ENCODE measurements around the gene ZNF627. TPM values are rescaled to one million over a fixed set of nuclear protein-coding genes. Genes with fewer than 3 reads are reported as not detected.

The ZNF627 gene
- total RNA-seq, 2 experiments from 2014 or later, result 6.4 to 6.7 TPM

DNA sequence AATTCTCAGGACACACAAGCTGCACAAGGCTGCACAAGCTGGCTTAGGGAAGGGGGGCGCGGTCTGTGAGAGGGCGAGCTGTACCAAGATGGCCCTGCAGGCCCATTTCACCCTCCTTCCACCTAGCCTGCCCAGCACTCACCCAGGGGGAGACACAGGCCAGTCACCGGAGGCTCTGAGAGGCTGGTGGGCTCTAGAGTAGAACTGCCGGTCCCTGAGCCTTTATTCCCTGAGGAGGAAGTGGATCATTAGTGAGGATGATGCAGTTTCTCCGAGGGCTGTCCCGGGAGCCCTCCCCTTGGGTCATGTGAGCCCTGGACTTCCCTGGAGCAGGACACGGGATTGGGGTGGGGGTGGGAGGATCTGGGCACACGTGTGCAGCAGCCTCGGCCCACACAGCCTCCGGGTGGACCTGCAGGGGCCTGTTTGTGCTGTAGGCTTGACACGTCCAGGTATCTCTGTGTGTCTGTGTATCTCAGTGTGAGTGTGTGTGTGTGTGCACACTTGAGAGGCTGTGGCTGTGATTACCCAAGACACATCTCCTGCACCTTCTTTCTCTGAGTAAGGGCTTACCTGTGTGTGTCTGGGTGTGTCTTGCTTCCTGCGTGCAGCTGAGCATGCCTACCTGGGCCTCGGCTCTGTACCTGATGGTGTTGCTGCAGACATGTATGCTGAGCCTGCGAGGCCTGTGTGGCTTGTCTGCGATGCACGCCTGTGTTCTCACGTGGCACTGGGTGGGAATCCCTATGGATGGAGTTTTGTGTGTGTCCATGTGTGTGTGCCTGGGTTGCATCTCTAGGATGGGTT is 19.6 kb upstream of the ZNF627 start, which contains the start of gene ACP5:
ACP5 (minus strand) TSS at position 195 of the 807 bp plus-strand sequence. CDS start 328 bp downstream, outside the sequence.
- H3K27me3 Mint-ChIP-seq, result no peaks in the 10 kb centered on the region
- no peaks in the 10 kb centered on the region for H3K9me3 Mint-ChIP-seq (ENCODE audit: low read depth)
- POLR2A ChIA-PET, result no interaction called here
- ATAC-seq (no peak), DNase-seq (no peak)
- CTCF ChIA-PET, result interaction anchor here (2.1 kb wide), 1 partner anchor 95 kb away, joined by 7 read pairs; no protein-coding TSS in a partner anchor
- H3K4me3 Mint-ChIP-seq, result peak within 1 kb of the TSS; percentile 55
- H3K27ac Mint-ChIP-seq, result peak within 1 kb of the TSS; percentile 51
- H3K36me3 Mint-ChIP-seq (ENCODE audit: low read depth), result no peaks in the 10 kb centered on the region
- intact Hi-C loops (cut with DNase I, micrococcal nuclease), result no loop called here
- peaks cover 28% of the 10 kb centered on the region for H3K4me1 Mint-ChIP-seq

DNA sequence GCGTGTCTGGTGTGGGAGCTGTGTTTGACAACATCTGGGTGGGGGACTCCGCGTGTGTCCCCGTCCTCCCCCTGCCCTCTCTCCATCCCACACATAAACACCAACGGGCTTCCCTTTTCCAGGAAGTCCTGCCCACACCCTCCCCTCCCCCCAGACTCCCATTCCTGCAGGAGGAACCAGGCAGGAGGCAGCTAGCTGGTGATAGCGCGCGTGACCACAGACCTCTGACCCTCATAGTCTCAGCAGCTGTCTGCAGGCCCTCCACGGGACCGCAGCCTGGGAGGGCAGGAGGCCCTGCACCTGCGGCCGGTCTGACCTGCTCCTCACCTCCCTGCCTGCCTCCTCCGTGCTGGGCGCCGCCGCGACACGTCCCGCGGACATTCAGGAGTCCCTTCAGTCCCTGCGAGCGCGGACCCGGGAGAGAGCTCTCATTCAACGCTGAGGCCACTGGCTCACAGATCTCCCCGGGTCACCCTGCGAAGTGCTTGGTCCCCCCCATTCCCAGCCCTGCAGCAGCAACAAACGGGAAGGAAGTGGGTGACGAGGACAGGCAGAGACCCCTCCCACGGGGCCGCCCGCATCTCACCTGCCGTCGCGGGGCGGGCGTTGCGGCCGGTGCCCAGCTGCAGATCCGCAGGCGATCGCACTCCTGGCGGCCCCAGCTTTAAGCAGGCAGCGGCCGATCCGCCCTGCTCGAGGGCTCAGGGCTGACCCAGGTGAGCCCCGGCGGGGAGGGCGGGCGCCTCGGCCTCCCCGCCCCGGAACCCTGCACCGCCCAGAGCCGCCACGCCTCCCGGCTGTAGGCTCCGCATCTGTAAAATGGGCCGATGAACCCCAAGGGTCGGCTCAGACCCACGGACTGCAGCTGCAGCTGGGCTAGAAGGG is 18.8 kb upstream of the ZNF627 start:
- ATAC-seq (peak; percentile 48), DNase-seq (peak; percentile 60)
- Mint-ChIP-seq H3K27me3 (no peaks in the 10 kb centered on the region), H3K9me3 (ENCODE audit: low read depth) (no peaks in the 10 kb centered on the region), H3K36me3 (ENCODE audit: low read depth) (no peaks in the 10 kb centered on the region), H3K4me1 (peaks cover 28% of the 10 kb centered on the region), H3K27ac (peak overlapping the region; percentile 51), H3K4me3 (peak overlapping the region; percentile 55)
- CTCF ChIA-PET, result interaction anchor here (0.7 to 2.1 kb wide), 2 partner anchors 93 to 96 kb away, joined by 3 to 7 read pairs; no protein-coding TSS in a partner anchor
- POLR2A ChIA-PET, result interaction anchor here (0.6 kb wide), 1 partner anchor 705 kb away, joined by 5 read pairs; no protein-coding TSS in a partner anchor
- intact Hi-C loops (cut with DNase I, micrococcal nuclease), result no loop called here

DNA sequence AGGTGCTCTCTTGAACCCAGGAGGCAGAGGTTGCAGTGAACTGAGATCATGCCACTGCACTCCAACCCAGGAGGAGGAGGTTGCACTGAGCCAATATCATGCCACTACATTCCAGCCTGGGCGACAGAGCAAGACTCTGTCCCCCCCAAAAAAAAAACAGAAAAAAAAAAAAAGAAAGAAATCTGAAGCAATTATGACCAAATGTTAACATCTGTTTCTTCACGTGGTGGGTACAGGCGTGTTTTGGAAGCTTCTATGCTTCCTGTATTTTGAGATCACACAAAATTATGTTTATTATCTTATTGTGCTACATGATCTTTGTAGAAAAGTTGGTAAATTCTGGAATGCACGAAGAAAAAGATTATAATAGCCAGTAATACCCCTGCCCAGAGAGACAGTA is 17.2 kb upstream of the ZNF627 start:
- intact Hi-C loops (cut with DNase I, micrococcal nuclease), result no loop called here
- H3K4me3 Mint-ChIP-seq, result peak overlapping the region; percentile 55
- ATAC-seq (no peak), DNase-seq (no peak)
- CTCF ChIA-PET, result interaction anchor here (0.6 to 2.1 kb wide), 3 partner anchors 17 to 137 kb away, joined by 3 to 7 read pairs (median 3); no protein-coding TSS in a partner anchor
- H3K27me3 Mint-ChIP-seq, result no peaks in the 10 kb centered on the region
- no peak overlapping the region for H3K27ac Mint-ChIP-seq
- H3K4me1 Mint-ChIP-seq, result peaks cover 25% of the 10 kb centered on the region
- H3K9me3 Mint-ChIP-seq (ENCODE audit: low read depth), result no peaks in the 10 kb centered on the region
- POLR2A ChIA-PET, result interaction anchor here (0.7 to 1.4 kb wide), 2 partner anchors 16 to 237 kb away, joined by 6 read pairs; no protein-coding TSS in a partner anchor
- no peaks in the 10 kb centered on the region for H3K36me3 Mint-ChIP-seq (ENCODE audit: low read depth)

DNA sequence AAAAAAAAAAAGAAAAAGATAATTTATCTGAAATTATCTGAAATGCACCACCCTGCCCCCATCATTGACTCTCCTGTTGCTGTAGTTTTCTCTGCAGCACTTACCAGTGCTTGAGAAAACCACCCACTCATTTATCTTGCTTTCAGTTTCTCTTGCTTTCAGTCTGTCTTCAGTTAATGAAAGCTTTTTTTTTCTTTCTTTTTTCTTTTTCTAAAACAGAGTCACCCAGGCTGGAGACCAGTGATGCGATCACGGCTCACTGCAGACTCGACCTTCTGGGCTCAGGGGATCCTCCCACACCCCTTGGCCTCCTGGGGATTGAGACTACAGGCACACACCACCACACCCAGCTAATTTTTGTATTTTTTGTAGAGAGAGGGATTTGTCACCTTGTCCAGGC is 15.5 kb upstream of the ZNF627 start:
- Mint-ChIP-seq H3K36me3 (ENCODE audit: low read depth) (no peaks in the 10 kb centered on the region), H3K9me3 (ENCODE audit: low read depth) (no peaks in the 10 kb centered on the region), H3K27me3 (no peaks in the 10 kb centered on the region), H3K4me1 (peaks cover 25% of the 10 kb centered on the region), H3K4me3 (peak overlapping the region; percentile 61), H3K27ac (peak overlapping the region; percentile 97)
- intact Hi-C loops (cut with DNase I, micrococcal nuclease), result loop anchor here (1.0 kb wide), 3 partner anchors 21 to 45 kb away; partner anchors contain the start of gene ELOF1 (in 1 of the 2)
- POLR2A ChIA-PET, result interaction anchor here (0.9 to 1.4 kb wide), 2 partner anchors 14 to 23 kb away, joined by 6 read pairs; partner anchors contain the start of gene ELOF1
- ATAC-seq (peak; percentile 85), DNase-seq (peak; percentile 74)
- CTCF ChIA-PET, result interaction anchor here (0.6 to 3.8 kb wide), 7 partner anchors 21 to 187 kb away, joined by 3 to 12 read pairs (median 4); partner anchors contain the start of genes ELOF1 and ODAD3

DNA sequence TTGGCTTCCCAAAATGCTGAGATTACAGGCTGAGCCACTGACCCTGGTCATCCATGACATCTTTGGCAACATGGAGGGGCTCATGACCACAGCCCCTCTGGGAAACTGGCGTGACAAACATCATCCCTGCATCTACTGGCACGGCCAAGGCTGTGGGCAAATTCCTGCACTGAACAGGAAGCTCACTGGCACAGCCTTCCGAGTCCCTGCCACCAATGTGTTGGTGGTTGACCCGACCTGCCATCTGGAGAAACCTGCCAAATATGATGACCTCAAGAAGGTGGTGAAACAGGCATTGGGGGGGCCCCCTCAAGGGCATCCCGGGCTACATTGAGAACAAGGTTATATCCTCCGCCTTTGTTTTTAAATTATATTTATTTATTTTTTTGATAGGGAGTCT is 11.0 kb upstream of the ZNF627 start:
- Mint-ChIP-seq H3K4me3 (no peak overlapping the region), H3K9me3 (ENCODE audit: low read depth) (no peaks in the 10 kb centered on the region), H3K4me1 (peaks cover 11% of the 10 kb centered on the region), H3K36me3 (ENCODE audit: low read depth) (no peaks in the 10 kb centered on the region), H3K27ac (no peak overlapping the region), H3K27me3 (no peaks in the 10 kb centered on the region)
- POLR2A ChIA-PET, result no interaction called here
- ATAC-seq, result no peak
- CTCF ChIA-PET, result interaction anchor here (1.0 kb wide), 1 partner anchor 69 kb away, joined by 3 read pairs; no protein-coding TSS in a partner anchor
- no peak for DNase-seq
- intact Hi-C loops (cut with DNase I, micrococcal nuclease), result loop anchor here (2.0 to 5.0 kb wide), 3 partner anchors 54 to 82 kb away; partner anchors contain the start of genes ECSIT (in 1 of the 2) and ZNF653 (in 1 of the 2)

DNA sequence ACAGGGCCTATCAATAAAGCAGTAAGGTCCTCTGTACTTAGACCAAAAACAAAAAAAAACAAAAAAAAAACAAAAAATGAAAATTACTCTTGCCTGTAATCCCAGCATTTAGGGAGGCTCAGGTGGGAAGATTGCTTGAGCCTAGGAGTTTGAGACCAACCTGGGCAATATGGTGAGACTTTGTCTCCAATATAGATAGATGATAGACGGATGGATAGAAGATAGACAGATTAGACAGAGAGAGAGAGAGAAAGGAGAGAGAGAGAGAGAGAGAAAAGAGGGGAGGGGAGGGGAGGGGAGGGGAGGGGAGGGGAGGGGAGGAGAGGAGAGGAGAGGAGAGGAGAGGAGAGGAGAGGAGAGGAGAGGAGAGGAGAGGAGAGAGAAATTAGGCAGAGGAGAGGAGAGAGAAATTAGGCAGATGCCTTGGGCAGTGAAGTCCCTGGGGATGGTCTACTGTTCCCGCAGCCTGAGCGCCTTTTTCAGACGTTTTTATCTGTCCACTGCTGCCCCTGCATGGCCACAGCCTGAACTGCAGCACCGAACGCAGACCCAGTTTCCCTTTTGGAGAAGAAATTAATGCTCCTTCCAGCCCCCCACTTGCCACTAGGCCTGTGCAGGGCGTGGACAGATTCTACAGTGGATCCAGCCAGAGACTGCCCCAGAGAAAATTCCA is 9.8 kb upstream of the ZNF627 start:
- POLR2A ChIA-PET, result no interaction called here
- CTCF ChIA-PET, result interaction anchor here (0.8 to 1.8 kb wide), 3 partner anchors 27 to 90 kb away, joined by 4 to 9 read pairs (median 4); partner anchors contain the start of gene ELOF1

DNA sequence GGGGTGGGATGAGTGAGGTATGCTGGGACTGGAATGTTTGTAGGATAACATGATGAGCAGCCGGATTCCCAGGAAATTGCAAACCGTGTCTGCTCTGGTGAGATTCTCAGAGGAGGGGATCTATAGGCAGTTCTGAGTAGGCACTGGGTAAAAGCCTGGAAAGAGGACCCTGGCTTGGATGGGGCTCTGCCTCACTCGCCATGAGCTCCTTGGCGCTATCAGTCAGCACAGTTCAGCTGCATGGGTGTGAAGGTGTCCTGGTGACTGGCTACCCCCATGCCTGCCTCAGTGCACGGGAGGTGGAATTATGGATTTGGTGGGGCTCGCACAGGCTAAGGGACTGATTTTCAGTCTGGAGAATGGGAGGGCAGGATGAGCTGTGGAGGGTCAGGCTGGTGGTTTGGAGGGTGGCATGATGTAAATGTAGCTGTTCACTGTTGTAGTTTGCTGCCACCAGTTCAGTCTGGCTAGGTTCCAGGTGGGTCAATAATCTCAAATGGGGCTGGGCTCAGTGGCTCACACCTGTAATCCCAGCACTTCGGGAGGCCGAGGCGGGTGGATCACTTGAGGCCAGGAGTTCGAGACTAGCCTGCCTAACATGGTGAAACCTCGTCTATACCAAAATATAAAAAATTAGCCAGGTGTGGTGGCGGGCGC is 9.2 kb upstream of the ZNF627 start:
- Mint-ChIP-seq H3K4me3 (no peak overlapping the region), H3K9me3 (ENCODE audit: low read depth) (no peaks in the 10 kb centered on the region), H3K4me1 (peaks cover 3% of the 10 kb centered on the region), H3K36me3 (ENCODE audit: low read depth) (no peaks in the 10 kb centered on the region), H3K27me3 (no peaks in the 10 kb centered on the region), H3K27ac (no peak overlapping the region)
- no peak for DNase-seq
- CTCF ChIA-PET, result interaction anchor here (0.6 to 1.8 kb wide), 4 partner anchors 28 to 322 kb away, joined by 4 to 9 read pairs (median 5); partner anchors contain the start of gene ELOF1
- intact Hi-C loops (cut with DNase I, micrococcal nuclease), result loop anchor here (1.0 to 5.0 kb wide), 7 partner anchors 28 to 295 kb away; partner anchors contain the start of genes ECSIT (in 1 of the 2) and ZNF653 (in 1 of the 2)
- POLR2A ChIA-PET, result no interaction called here
- peak; percentile 23 for ATAC-seq

More for the DNA sequence above, 9.8 kb upstream of the ZNF627 start:
- no peak overlapping the region for H3K4me3 Mint-ChIP-seq
- H3K9me3 Mint-ChIP-seq (ENCODE audit: low read depth), result no peaks in the 10 kb centered on the region
- peaks cover 3% of the 10 kb centered on the region for H3K4me1 Mint-ChIP-seq
- DNase-seq, result peak; percentile 89
- ATAC-seq, result peak; percentile 96
- intact Hi-C loops (cut with DNase I, micrococcal nuclease), result loop anchor here (1.0 to 5.0 kb wide), 7 partner anchors 27 to 294 kb away; partner anchors contain the start of genes ECSIT (in 1 of the 2) and ZNF653 (in 1 of the 2)
- no peaks in the 10 kb centered on the region for H3K36me3 Mint-ChIP-seq (ENCODE audit: low read depth)
- no peaks in the 10 kb centered on the region for H3K27me3 Mint-ChIP-seq
- no peak overlapping the region for H3K27ac Mint-ChIP-seq

DNA sequence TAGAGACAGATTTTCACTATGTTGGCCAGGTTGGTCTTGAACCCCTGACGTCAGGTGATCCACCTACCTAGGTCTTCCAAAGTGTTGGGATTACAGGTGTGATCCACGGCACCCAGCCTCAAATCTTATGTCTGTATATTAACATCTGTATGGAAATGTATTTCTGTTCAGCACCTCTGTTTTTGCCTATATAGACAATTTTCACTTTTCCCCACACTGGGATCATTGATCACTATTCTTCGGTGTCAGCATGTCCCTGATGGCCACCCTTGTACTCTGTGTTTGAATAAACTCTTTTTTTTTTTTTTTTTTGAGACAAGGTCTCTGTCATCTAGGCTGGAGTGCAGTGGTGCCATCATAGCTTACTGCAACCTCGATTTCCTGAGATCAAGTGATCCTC is 3.2 kb upstream of the ZNF627 start:
- H3K4me3 Mint-ChIP-seq, result no peak overlapping the region
- ChIA-PET POLR2A (no interaction called here), CTCF (interaction anchor here (1.6 kb wide), 1 partner anchor 9 kb away, joined by 5 read pairs; no protein-coding TSS in a partner anchor)
- H3K36me3 Mint-ChIP-seq (ENCODE audit: low read depth), result peaks cover 5% of the 10 kb centered on the region
- no peak overlapping the region for H3K27ac Mint-ChIP-seq
- H3K27me3 Mint-ChIP-seq, result no peaks in the 10 kb centered on the region
- no peak for ATAC-seq
- intact Hi-C loops (cut with DNase I, micrococcal nuclease), result loop anchor here in 1 of 2 experiments (10.0 kb wide), 1 partner anchor 629 kb away; the partner anchor contains the start of gene SMARCA4
- no peak for DNase-seq
- H3K4me1 Mint-ChIP-seq, result peaks cover 12% of the 10 kb centered on the region
- no peaks in the 10 kb centered on the region for H3K9me3 Mint-ChIP-seq (ENCODE audit: low read depth)

DNA sequence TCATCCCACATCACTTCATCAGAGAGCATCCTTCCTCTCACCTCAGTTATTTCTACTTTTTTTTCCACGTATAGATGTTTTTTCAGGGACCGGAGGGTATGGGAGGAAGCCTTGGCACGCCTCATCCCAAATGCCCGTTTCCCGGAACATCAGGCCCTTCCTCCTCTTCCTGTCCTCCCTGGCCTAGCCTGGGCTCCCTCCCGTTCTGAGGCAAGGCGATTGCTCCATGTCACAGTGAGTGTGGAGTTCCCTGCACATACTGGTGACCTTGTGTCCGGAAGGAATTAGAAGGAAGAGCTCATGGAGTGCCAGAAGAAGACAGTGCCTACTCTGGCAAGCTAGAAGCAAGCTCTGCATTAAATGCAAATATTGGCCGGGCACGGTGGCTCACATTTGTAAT is 1.1 kb upstream of the ZNF627 start:
- H3K36me3 Mint-ChIP-seq (ENCODE audit: low read depth), result peaks cover 14% of the 10 kb centered on the region
- DNase-seq (no peak), ATAC-seq (no peak)
- ChIA-PET POLR2A (interaction anchor here (1.5 kb wide), 1 partner anchor 15 kb away, joined by 6 read pairs; no protein-coding TSS in a partner anchor), CTCF (interaction anchor here (0.5 kb wide), 1 partner anchor 503 kb away, joined by 3 read pairs; no protein-coding TSS in a partner anchor)
- H3K27me3 Mint-ChIP-seq, result no peaks in the 10 kb centered on the region
- H3K4me3 Mint-ChIP-seq, result peak overlapping the region; percentile 48
- H3K27ac Mint-ChIP-seq, result no peak overlapping the region
- peaks cover 30% of the 10 kb centered on the region for H3K4me1 Mint-ChIP-seq
- intact Hi-C loops (cut with DNase I, micrococcal nuclease), result loop anchor here in 1 of 2 experiments (2.0 to 10.0 kb wide), 4 partner anchors 59 to 631 kb away; partner anchors contain the start of genes SMARCA4, SWSAP1 and ZNF441
- H3K9me3 Mint-ChIP-seq (ENCODE audit: low read depth), result no peaks in the 10 kb centered on the region
